ENCODE data around the gene TTC7B. TPM values are rescaled to one million over a fixed set of nuclear protein-coding genes. Genes with fewer than 3 reads are reported as not detected.

TTC7B gene
- total and polyA plus RNA-seq, 10 of the 15 experiments (the other 5 are each of a cell fraction or from before 2014, with no cell fraction given): under 0.01 to 1.1 (median 0.26) TPM; not detected in 2

- ChIA-PET SMC1A (ENCODE audit: uncharacterized antibody, unreplicated experiment) (interaction anchor here (0.6 to 3.0 kb wide), 5 partner anchors 297 to 723 kb away, joined by 3 to 19 read pairs (median 5); no protein-coding TSS in a partner anchor), RAD21 (ENCODE audit: unreplicated experiment) (interaction anchor here (1.1 to 1.8 kb wide), 5 partner anchors 61 to 408 kb away, joined by 3 to 9 read pairs (median 6); no protein-coding TSS in a partner anchor), CTCF (interaction anchor here (0.7 to 4.0 kb wide), 31 partner anchors 8 to 750 kb away, joined by 3 to 49 read pairs (median 4); no protein-coding TSS in a partner anchor), POLR2A (no interaction called here)
- H3K27ac ChIP-seq (ENCODE audit: control insufficient read depth, insufficient read depth): no peak overlapping the region
- FAIRE-seq (no peak), ATAC-seq (no peak), DNase-seq (ENCODE audit: low read depth, low spot score) (no peak)
- intact Hi-C loops (cut with micrococcal nuclease; ENCODE audit: unreplicated experiment) (loop anchor here (1.0 to 5.0 kb wide), 3 partner anchors 298 to 408 kb away; no protein-coding TSS in a partner anchor), in situ Hi-C loops (cut with MboI) (loop anchor here (5.0 to 10.0 kb wide), 2 partner anchors 295 to 392 kb away; no protein-coding TSS in a partner anchor)
- H3K4me3 ChIP-seq: no peak overlapping the region
- no peaks in the 10 kb centered on the region for H3K9me3 ChIP-seq (replicated peaks; ENCODE audit: control insufficient read depth, insufficient read depth, low read length)
- whole genome bisulfite sequencing (ENCODE audit: insufficient coverage, insufficient replicate concordance, low lambda C conversion rate, missing lambda C conversion rate): 23% methylated on average over 2 of the region's 2 CpGs
- H3K79me2 ChIP-seq (ENCODE audit: control insufficient read depth, insufficient read depth, low read length): no peaks in the 10 kb centered on the region
- H3K4me1 ChIP-seq (ENCODE audit: control insufficient read depth, insufficient read depth, low read length): no peaks in the 10 kb centered on the region
- no peaks in the 10 kb centered on the region for H3K36me3 ChIP-seq (ENCODE audit: control insufficient read depth in 2 of 2, insufficient read depth in 2 of 2, low read length in 1 of 2)
- no peaks in the 10 kb centered on the region for H4K20me1 ChIP-seq (ENCODE audit: control insufficient read depth, insufficient read depth)
- no TSS peak for BruUV-seq (replicated peaks)
- H3K4me2 ChIP-seq (ENCODE audit: control insufficient read depth, insufficient read depth): no peak overlapping the region
- H3K27me3 ChIP-seq (replicated peaks in 1 of 2; ENCODE audit: control insufficient read depth in 2 of 2, insufficient read depth in 2 of 2, low read length in 1 of 2): no peaks in the 10 kb centered on the region
- no peak overlapping the region for H2AFZ ChIP-seq (ENCODE audit: control insufficient read depth, low read depth, low read length)
- H3K9ac ChIP-seq (ENCODE audit: control insufficient read depth, insufficient read depth, low read length): no peak overlapping the region
- TF ChIP-seq ZBTB11 (CRISPR knock-in tag; IDR thresholded peaks at IDR 0.05) (no peak), IKZF2 (IDR thresholded peaks at IDR 0.05) (no peak), FOS (IDR thresholded peaks at IDR 0.05; ENCODE audit: borderline replicate concordance, extremely low read depth, insufficient read length) (no peak), RUNX3 (IDR thresholded peaks at IDR 0.05; ENCODE audit: low read length) (no peak), RB1 (IDR thresholded peaks at IDR 0.05; ENCODE audit: borderline replicate concordance) (no peak), MTA3 (IDR thresholded peaks at IDR 0.05; ENCODE audit: borderline replicate concordance, low read length) (no peak), TCF7 (IDR thresholded peaks at IDR 0.05; ENCODE audit: borderline replicate concordance) (no peak), BACH1 (IDR thresholded peaks at IDR 0.05; ENCODE audit: borderline replicate concordance) (no peak), RAD51 (IDR thresholded peaks at IDR 0.05) (no peak), RELB (IDR thresholded peaks at IDR 0.05; ENCODE audit: low read depth) (no peak), ZNF622 (IDR thresholded peaks at IDR 0.05) (no peak), NBN (IDR thresholded peaks at IDR 0.05) (no peak), CHD2 (IDR thresholded peaks at IDR 0.05; ENCODE audit: borderline replicate concordance, low read depth, low read length) (no peak), NFYB (IDR thresholded peaks at IDR 0.05; ENCODE audit: insufficient read depth, low read depth, low read length) (no peak), ZNF24 (IDR thresholded peaks at IDR 0.05) (no peak)
- TF ChIP-seq, protein P1, sequence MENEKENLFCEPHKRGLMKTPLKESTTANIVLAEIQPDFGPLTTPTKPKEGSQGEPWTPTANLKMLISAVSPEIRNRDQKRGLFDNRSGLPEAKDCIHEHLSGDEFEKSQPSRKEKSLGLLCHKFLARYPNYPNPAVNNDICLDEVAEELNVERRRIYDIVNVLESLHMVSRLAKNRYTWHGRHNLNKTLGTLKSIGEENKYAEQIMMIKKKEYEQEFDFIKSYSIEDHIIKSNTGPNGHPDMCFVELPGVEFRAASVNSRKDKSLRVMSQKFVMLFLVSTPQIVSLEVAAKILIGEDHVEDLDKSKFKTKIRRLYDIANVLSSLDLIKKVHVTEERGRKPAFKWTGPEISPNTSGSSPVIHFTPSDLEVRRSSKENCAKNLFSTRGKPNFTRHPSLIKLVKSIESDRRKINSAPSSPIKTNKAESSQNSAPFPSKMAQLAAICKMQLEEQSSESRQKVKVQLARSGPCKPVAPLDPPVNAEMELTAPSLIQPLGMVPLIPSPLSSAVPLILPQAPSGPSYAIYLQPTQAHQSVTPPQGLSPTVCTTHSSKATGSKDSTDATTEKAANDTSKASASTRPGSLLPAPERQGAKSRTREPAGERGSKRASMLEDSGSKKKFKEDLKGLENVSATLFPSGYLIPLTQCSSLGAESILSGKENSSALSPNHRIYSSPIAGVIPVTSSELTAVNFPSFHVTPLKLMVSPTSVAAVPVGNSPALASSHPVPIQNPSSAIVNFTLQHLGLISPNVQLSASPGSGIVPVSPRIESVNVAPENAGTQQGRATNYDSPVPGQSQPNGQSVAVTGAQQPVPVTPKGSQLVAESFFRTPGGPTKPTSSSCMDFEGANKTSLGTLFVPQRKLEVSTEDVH (IDR thresholded peaks at IDR 0.05; ENCODE audit: low read depth, partially characterized antibody): no peak
These were observed 119.1 kb downstream of the TTC7B start for GRCh38 chr14:90697132-90697531.
